Body of pancreas (tissue), 4 donors: ENCODE results near the gene PAPPA. TPM values are rescaled to one million over a fixed set of nuclear protein-coding genes. Genes with fewer than 3 reads are reported as not detected.

Experiments
- ATAC-seq: fragments of 150-250 bp; one replicate; pipeline ENCODE4 v1.9.1; 2016
- DNase-seq, 4 donors: peaks; one replicate each; pipeline ENCODE4 v3.0.0-alpha.2; 2019
- H3K27ac ChIP-seq, 4 donors: fragments of 200-600 bp; sonication (generic); 1 replicate in 3 of 4; 2 replicates in 1 of 4; pipeline versions ENCODE4 v1.5.1 to v1.6.1; 2016 to 2019; ENCODE audit warnings: mild to moderate bottlenecking in 1 of 4, mixed read lengths in 1 of 4, moderate library complexity in 1 of 4
- H3K27me3 ChIP-seq, 2 donors: fragments of 200-600 bp; sonication (generic); one replicate each; pipeline ENCODE4 v1.6.0; 2016; ENCODE audit warnings: mild to moderate bottlenecking in 1 of 2
- H3K36me3 ChIP-seq, 2 donors: fragments of 200-600 bp; sonication (generic); replicated peaks in 1 of 2; 2 replicates each; pipeline ENCODE4 v1.5.1; 2016; ENCODE audit warnings: low read depth in 2 of 2; ENCODE audit not compliant: insufficient read depth in 1 of 2
- H3K4me1 ChIP-seq: fragments of 200-600 bp; sonication (generic); one replicate; pipeline ENCODE4 v1.6.0; 2016
- H3K4me3 ChIP-seq, 2 donors: fragments of 200-600 bp; sonication (generic); 1 replicate in 1 of 2; 2 replicates in 1 of 2; pipeline ENCODE4 v1.5.1; 2016 to 2019
- H3K9me3 ChIP-seq, 3 donors: fragments of 200-600 bp; sonication (generic); 1 replicate in 2 of 3; 2 replicates in 1 of 3; pipeline ENCODE4 v1.5.1; 2016
- CTCF ChIP-seq, 7 experiments: fragments of 450-650 bp in 4 of 7; fragments of 200-600 bp in 3 of 7; sonication (generic) in 3 of 7; IDR thresholded peaks; one replicate each; pipeline ENCODE4 v1.5.1; 2016 to 2019; ENCODE audit warnings: antibody characterized with exemption in 7 of 7
- POLR2A ChIP-seq, 3 donors: fragments of 450-650 bp; IDR thresholded peaks; one replicate each; pipeline ENCODE4 v1.6.1; 2016; ENCODE audit warnings: antibody characterized with exemption in 3 of 3, mild to moderate bottlenecking in 2 of 3
- WGBS, 2 donors: methylation state at CpG; one replicate each; pipeline ENCODE4 v1.1.5; 2017; 5-methylcytosine and 5-hydroxymethylcytosine counted together
- intact Hi-C: fragments of 100-400 bp; cut with DNase I; formaldehyde crosslinking; loops from one replicate; pipeline ENCODE4 v1.15.1; 2023
- total RNA-seq, 2 donors: library from RNA; depleted of rRNA; stranded (reverse); fragments of >200 nt; gene quantifications; one replicate each; pipeline ENCODE4 v1.1.0, GENCODE V29; 2016

The PAPPA gene
- total RNA-seq, 2 donors from 2014 or later: 1.0 to 2.0 TPM

- Histone ChIP-seq H3K4me1 (no peaks in the 10 kb centered on the region), H3K9me3 (no peaks in the 10 kb centered on the region), H3K27me3 (no peaks in the 10 kb centered on the region), H3K36me3 (no peaks in the 10 kb centered on the region), H3K4me3 (no peak overlapping the region), H3K27ac (no peak overlapping the region)
- TF ChIP-seq CTCF (IDR thresholded peaks at IDR 0.05) (no peak), POLR2A (IDR thresholded peaks at IDR 0.05) (no peak)
- DNase-seq: no peak
- WGBS, 2 donors: 70 to 79% methylated on average over 1 of the region's 1 CpG
- no peak for ATAC-seq
- intact Hi-C loops: no loop called here
These were observed 90.1 kb downstream of the PAPPA start for GRCh38 chr9:116243708-116244107.

GRCh38 chr9:116247284-116247683 is 93.7 kb downstream of the PAPPA start:
- no peak for ATAC-seq
- no peaks in the 10 kb centered on the region for H3K4me1 ChIP-seq
- no peak for DNase-seq
- H3K9me3 ChIP-seq: no peaks in the 10 kb centered on the region
- 58 to 87% methylated on average over 1 of the region's 1 CpG for WGBS, 2 donors
- TF ChIP-seq POLR2A (IDR thresholded peaks at IDR 0.05) (no peak), CTCF (IDR thresholded peaks at IDR 0.05) (no peak)
- no peaks in the 10 kb centered on the region for H3K27me3 ChIP-seq
- intact Hi-C loops: no loop called here
- no peak overlapping the region for H3K4me3 ChIP-seq
- H3K27ac ChIP-seq: no peak overlapping the region
- no peaks in the 10 kb centered on the region for H3K36me3 ChIP-seq

GRCh38 chr9:116247791-116248374 is 94.3 kb downstream of the PAPPA start:
- H3K9me3 ChIP-seq: no peaks in the 10 kb centered on the region
- WGBS, 2 donors: 66 to 75% methylated on average over 2 of the region's 2 CpGs
- DNase-seq: no peak
- ATAC-seq: no peak
- no peak overlapping the region for H3K4me3 ChIP-seq
- intact Hi-C loops: no loop called here
- no peaks in the 10 kb centered on the region for H3K27me3 ChIP-seq
- TF ChIP-seq CTCF (IDR thresholded peaks at IDR 0.05) (no peak), POLR2A (IDR thresholded peaks at IDR 0.05) (no peak)
- no peak overlapping the region for H3K27ac ChIP-seq
- H3K36me3 ChIP-seq: no peaks in the 10 kb centered on the region
- H3K4me1 ChIP-seq: no peaks in the 10 kb centered on the region

GRCh38 chr9:116250891-116251290 is 97.3 kb downstream of the PAPPA start:
- H3K27me3 ChIP-seq: no peaks in the 10 kb centered on the region
- no peaks in the 10 kb centered on the region for H3K4me1 ChIP-seq
- no peaks in the 10 kb centered on the region for H3K36me3 ChIP-seq
- intact Hi-C loops: no loop called here
- H3K27ac ChIP-seq: no peak overlapping the region
- no peak for ATAC-seq
- no peak for DNase-seq
- no peak for TF ChIP-seq POLR2A (IDR thresholded peaks at IDR 0.05)
- no peak for TF ChIP-seq CTCF (IDR thresholded peaks at IDR 0.05)
- WGBS, 2 donors: 77 to 78% methylated on average over 4 of the region's 4 CpGs
- no peaks in the 10 kb centered on the region for H3K9me3 ChIP-seq
- H3K4me3 ChIP-seq: no peak overlapping the region

GRCh38 chr9:116251366-116251765 is 97.8 kb downstream of the PAPPA start:
- H3K27me3 ChIP-seq: no peaks in the 10 kb centered on the region
- intact Hi-C loops: no loop called here
- H3K9me3 ChIP-seq: no peaks in the 10 kb centered on the region
- WGBS, 2 donors: 39 to 62% methylated on average over 5 of the region's 5 CpGs
- ATAC-seq (no peak), DNase-seq (no peak)
- no peaks in the 10 kb centered on the region for H3K36me3 ChIP-seq
- TF ChIP-seq CTCF (IDR thresholded peaks at IDR 0.05) (no peak), POLR2A (IDR thresholded peaks at IDR 0.05) (no peak)
- H3K27ac ChIP-seq: no peak overlapping the region
- no peaks in the 10 kb centered on the region for H3K4me1 ChIP-seq
- no peak overlapping the region for H3K4me3 ChIP-seq
